WI38 (cell line): Measurements from ENCODE around the gene CDK11B.

Source experiments
- H3K4me3 ChIP-seq: 2 replicates; pipeline ENCODE4 v1.5.1; 2011; ENCODE audit warnings: low read depth, mild to moderate bottlenecking, control low read depth, low read length
- CTCF ChIP-seq: IDR thresholded peaks from 2 replicates; pipeline ENCODE4 v1.5.1; 2012; ENCODE audit warnings: low read depth, mild to moderate bottlenecking, control low read depth, low read length

Gene CDK11B

GRCh38 chr1:1591452-1591851 lies 67.4 kb downstream of the CDK11B start:
- H3K4me3 ChIP-seq = no peak overlapping the region
- no peak for TF ChIP-seq CTCF
